GM12865 (cell line): Measurements from ENCODE around the gene ADORA3.

Experiments
- DNase-seq: peaks from one replicate; pipeline ENCODE4 v3.0.0; 2010; ENCODE audit warnings: low read depth
- H3K4me3 ChIP-seq: 2 replicates; pipeline ENCODE4 v1.5.1; 2011; ENCODE audit warnings: mild to moderate bottlenecking, low read depth, low read length, control low read depth
- TF ChIP-seq, protein P1 (sequence below): IDR thresholded peaks from 2 replicates; pipeline ENCODE4 v1.5.1; 2011; ENCODE audit warnings: low read length, control low read depth, low read depth, inconsistent platforms; ENCODE audit not compliant: insufficient read depth; ENCODE audit errors: missing control alignments

ADORA3 gene

DNA sequence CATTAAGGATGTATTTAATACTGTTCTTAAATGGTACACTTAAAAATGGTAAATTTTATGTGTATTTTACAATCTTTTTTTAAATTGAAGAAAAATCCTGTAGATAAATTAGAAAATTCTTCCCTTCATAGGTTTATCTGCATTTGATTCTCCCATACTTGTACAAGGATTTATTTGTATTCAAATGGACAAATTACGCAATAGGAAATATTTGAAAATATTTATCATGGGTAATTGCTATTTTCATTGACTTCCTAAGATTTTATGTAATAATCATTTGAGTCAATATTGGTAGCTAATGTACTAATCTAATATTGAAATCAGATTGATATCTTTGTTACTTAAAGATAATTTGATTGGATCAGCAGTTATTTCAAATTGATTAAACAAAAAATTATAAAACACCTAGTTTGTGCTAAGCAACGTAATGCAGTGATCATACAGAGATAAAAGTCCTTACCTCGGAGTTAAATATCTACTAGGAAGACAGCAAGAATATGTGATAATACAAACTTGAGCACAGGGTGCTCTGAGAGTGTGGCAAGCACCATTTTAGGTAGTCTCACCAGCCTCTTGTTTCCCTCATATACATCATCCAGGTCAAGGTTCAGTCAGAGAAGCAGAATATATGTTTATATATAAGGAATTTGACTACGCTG lies 40.9 kb downstream of the ADORA3 start:
- H3K4me3 ChIP-seq, result no peak overlapping the region
- no peak for DNase-seq
- TF ChIP-seq, protein P1, sequence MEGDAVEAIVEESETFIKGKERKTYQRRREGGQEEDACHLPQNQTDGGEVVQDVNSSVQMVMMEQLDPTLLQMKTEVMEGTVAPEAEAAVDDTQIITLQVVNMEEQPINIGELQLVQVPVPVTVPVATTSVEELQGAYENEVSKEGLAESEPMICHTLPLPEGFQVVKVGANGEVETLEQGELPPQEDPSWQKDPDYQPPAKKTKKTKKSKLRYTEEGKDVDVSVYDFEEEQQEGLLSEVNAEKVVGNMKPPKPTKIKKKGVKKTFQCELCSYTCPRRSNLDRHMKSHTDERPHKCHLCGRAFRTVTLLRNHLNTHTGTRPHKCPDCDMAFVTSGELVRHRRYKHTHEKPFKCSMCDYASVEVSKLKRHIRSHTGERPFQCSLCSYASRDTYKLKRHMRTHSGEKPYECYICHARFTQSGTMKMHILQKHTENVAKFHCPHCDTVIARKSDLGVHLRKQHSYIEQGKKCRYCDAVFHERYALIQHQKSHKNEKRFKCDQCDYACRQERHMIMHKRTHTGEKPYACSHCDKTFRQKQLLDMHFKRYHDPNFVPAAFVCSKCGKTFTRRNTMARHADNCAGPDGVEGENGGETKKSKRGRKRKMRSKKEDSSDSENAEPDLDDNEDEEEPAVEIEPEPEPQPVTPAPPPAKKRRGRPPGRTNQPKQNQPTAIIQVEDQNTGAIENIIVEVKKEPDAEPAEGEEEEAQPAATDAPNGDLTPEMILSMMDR, result no peak

DNA sequence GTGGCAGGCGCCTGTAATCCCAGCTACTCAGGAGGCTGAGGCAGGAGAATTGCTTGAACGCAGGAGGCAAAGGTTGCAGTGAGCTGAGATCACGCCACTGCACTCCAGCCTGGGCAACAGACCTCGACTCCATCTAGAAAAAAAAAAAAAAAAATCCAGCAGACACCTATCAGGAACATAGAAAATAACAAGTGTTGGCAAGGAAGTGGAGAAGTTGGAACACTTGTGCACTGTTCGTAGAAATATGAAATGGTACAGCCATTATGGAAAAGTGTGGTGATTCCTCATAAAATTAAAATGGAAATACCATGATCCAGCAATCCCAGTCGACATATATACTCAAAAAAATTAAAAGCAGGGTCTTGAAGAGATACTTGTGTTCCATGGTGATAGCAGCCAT lies 41.7 kb downstream of the ADORA3 start:
- no peak for DNase-seq
- no peak overlapping the region for H3K4me3 ChIP-seq
- TF ChIP-seq, protein P1, result no peak

DNA sequence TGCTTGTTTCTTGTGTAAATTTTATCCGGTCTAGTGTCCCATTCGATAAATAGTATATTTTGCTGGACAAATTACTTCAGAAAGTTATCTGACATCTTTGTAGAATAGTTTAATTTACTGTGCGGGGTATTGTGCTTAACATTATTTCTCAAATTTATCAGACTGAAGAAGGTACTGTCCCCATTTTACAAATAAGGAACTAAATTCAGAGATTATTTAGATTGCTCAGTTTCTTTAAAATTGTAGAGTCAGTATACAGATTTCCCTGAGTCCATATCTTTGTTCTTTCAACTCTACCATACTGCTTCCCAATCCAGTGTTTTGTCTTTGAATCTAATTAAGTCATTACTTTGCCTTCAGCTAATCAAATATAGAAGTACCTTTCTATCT lies 47.8 kb downstream of the ADORA3 start:
- TF ChIP-seq, protein P1, result no peak
- no peak for DNase-seq
- no peak overlapping the region for H3K4me3 ChIP-seq

DNA sequence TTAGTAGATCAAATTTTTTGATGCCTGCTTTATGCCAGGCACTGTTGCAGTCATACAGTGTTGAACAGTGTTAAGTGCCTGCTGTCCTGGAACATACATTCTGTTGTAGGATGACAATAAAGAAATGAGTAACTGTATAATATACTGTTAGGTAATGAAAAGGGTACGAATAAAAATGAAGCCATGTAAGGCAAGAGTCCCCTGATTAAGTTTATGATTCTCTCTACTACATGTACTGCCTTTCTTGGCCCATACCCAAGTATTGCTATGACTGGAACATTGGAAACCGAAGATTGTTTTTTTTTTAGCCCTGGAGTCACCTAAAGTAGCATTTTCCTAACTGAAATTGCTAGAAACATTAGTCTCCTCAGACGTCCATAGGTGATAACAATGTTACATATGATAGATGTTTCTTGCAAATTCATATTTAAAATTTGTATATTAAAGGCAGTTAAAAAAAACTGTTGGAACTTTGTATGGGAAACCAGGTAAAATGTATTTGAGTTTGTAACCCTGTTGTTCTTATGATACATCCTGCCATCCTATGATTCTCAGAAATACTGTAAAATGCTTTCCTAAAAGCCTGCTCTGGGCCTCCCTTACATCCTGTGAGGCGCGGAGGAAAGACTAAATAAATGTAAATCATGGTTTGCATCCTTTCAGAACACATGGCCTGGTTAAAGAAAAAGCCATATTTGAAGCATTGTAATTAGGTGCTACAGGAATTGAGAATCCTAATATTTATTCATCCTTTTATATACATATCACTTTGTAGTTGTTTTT lies 48.4 kb downstream of the ADORA3 start:
- peak; percentile 61 for DNase-seq
- no peak overlapping the region for H3K4me3 ChIP-seq
- TF ChIP-seq, protein P1, result no peak

DNA sequence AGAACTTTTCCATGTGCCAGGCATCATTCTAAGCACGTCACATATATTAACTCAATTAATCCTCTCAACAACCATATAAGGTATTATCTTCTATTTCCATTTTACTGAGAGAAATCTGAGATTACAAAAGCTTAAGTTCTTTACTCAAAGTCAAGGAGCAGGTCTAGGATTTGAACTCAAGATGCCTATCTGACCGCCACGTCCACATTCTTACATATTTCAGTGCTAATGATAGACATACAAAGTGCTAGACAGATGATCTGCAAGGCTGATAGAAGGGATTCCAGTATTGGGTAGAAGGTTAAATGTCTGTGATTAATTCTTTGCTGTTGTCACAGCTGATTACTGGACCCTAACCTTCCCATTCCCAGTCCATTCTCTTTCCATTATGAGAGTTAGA lies 49.7 kb downstream of the ADORA3 start:
- TF ChIP-seq, protein P1, result no peak
- no peak for DNase-seq
- H3K4me3 ChIP-seq, result no peak overlapping the region

DNA sequence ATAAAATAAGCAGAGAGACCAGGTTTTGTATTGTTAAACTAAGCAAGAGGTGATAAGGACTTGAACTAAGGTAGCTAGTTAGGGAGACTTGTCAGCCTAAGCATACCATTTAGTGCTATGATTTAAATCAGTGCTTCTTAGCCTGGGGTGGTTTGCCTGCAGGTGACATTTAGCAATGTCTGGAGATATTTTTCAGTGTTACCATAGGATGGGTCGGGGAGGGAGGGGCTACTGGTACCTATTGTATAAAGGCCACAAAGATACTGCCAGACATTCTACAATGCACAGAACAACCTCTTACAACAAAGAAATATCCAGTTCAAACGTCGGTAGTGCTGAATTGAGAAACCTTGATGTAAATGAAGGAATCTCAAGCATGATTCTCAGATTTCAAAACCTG lies 50.9 kb downstream of the ADORA3 start:
- H3K4me3 ChIP-seq, result no peak overlapping the region
- TF ChIP-seq, protein P1, result no peak
- no peak for DNase-seq
